ENCODE data around the gene LNX2.
A peak's percentile ranks its signal among the peaks of the same experiment; 100 is the strongest.

LNX2 gene

DNA sequence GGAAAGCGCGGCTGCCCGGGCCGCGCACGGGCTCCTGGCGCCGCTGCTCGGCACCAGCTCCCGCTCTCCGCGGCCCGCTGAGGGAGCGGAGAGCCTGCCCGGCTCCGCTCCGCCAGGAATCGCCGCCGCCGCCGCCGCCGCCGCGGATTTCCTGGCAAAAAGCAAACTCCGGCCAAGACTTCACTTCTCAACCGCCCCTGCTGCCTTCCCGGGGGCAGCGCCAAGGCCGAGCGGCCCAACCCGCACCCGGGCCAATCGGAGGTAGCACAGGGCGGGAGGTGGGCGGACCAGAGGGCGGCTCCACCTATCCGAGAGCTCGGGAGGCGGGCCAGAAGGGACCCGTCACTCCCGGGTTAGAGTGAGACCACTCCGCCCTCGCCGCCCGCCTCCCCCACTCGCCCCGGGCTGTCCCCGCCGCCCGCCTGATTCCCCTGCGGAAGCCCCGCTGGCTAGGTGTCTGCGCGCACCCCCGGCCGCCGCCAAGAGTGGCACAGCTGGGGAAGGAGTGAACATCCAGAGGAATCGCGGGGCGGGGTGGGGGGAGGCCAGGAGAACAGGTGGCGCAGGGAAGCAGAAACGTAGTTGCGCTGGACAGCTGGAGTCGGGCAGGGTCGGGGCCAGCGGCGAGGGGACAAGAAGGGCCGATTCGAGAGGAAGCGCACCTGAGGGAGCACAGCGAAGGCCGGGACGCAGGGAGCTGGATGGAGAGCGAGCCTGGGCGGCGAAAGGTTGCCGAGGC, at the start of gene LNX2:
Gene LNX2 (minus strand): TSS at position 153 of the 739 bp plus-strand sequence. CDS start 38,826 bp downstream, outside the sequence.
- DNase-seq (ENCODE audit: low spot score): peak; percentile 97

DNA sequence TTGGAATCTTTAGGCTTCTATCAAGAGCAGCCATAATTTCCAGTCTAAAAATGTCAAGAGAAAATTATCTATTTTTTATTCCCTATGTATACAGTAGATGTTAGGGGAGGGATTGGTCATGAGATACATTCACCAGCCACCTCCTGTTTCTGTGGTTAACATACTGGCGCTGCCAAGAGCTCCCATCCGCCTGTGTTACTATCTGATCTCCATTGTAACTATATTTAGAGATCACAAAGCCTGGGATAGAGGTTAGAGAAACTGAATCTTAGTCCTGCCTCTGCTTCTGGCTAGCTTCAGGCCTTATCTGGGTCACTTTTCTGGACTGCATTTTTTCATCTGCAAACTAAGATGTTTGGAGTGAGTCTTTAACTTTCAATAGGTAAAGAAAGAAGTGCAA, 47.6 kb upstream of the LNX2 start:
- DNase-seq (ENCODE audit: low spot score): no peak

DNA sequence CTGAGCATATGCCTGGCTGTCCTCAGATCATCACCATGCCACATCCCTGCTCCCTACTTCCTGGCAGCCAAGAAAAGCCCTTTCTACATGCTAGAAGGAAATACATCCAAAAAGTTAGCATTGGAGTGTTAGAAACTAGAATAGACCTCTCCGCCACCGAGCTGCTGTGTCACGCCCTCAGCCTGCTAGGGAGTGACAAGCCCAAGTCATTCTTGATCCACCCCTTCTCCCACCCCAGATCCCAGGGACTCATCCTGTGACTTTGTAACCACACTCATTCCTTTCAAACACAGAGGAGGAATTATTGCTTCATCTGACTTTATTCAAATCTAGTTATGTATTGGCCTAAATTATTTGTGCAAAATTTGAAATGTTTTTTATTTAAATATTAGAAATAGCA, 46.6 kb upstream of the LNX2 start:
- DNase-seq (ENCODE audit: low spot score): no peak

DNA sequence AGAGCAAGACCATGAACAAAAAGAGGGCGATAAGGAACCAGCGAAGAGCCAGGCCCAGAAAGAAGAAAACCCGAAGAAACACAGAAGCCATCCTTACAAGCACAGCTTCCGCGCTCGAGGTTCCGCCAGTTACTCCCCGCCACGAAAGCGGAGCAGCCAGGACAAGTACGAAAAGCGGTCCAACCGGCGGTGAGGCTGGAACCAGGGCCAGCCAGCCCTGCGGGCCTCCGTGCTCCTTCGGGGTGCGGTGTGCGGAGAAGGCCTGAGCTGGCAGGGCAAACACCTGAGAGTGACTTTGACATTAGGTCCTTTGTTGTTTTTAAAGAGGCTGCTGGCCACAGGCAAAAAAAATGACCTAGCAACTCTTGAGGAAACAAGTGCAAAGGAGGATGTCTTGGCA, 45.4 kb upstream of the LNX2 start:
- no peak for DNase-seq (ENCODE audit: low spot score)

DNA sequence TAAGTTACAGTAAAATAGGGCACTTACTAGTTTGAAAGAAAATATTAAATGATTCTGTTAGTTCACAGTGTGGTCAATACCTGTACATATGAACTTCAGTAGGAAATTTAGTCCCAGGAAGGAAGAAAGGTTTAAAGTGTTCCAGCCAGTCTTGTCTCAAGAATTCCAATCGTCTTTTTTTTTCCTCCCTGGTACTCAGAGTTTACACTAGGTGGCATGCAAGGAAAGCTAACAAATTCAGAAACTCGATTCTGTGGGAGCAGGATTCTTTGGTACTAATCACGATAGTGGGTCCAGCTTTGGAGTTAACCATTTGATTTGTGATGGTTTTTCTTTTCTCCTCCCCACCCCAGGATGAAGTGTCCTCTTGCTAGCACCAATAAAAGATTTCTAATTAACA, 45.0 kb upstream of the LNX2 start:
- no peak for DNase-seq (ENCODE audit: low spot score)

DNA sequence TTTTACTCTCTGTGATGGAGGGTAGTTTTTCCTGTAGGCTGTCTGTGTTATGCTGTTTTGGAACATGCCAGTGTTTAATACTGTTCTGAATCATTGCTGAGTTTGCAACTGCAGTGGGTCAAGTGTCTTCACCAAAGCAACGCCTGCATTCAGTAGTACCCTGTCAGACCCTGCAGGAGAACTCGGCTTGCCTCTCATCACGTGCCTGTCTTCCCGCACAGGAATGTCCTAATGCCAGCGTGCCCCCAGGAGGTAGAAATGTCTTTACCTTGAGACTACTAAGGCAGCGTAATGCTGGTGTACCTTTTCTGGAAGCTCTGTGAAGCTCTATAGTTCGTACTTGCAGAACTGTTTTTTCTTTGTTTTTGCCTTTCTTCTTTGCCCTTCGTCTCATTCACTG, 43.6 kb upstream of the LNX2 start:
- DNase-seq (ENCODE audit: low spot score): no peak

DNA sequence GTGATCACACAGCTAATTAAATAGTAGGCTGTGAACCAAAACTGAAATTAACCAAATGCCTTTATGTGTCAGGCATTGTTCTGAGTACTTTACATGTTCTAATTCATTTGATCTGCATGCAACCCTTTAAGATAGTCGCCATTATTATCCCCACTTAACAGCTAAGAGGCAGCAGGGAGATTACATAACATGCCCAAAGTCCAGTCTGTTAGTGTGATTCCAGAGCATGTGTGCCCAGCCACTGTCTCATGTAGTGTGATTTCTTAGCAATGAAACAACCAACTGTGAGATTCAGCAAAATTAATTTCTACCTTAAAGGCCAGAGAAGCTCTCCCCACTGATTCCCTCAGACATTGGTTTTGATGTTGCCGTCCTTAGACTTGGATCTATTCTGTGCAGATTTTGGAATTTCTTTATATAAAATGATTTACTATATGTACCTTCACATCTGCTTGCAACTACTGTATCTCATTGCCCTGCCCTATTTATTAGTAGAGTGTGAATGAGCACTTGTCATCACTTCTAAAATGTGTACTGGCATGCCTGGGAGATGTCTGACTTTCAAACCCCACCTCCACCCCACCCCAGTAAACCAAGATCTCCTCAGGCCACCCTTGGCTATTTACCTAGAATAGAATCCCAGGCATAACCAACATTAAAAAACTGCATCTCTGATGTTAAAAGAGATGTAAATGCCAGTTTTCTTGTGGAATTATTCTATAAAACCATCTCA, 42.6 kb upstream of the LNX2 start:
- DNase-seq (ENCODE audit: low spot score): no peak

DNA sequence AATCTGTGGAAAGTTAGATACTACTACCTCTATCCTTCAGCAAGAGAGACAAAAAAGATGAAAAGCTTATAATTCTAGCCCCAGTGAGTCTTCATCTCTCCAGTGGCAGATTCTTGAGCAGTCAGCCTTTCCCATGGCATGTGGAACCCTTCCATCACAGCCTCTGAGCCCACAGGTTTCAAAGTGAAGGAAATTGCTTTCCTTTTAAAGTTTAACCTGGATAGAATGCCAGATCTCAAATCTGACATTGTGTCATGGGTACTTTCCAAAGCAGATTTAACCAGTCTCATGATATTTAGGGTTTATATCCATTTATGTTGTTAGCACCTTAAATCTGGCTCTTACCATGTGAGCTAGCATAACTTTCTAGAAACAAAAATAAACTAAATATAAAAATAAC, 40.7 kb upstream of the LNX2 start:
- no peak for DNase-seq (ENCODE audit: low spot score)

DNA sequence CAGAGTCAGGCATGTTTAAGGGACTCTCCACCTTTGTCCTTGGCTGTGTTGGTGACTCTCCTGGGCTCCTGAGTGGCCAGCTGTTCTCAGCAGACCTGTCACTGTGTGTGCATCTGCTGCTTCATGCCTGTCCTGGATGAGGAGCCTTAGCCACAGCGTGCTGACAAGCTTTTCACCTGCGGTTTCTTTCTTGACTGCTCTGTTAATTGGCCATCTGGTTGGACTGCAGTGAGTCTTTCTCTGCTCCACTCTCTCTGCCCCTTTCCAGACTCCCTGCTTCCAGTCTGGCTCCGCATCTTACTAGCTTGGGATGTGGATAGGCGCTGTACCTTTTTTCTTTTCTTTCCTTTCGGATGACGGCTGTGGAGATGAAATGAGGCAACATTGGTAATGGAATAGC, 40.2 kb upstream of the LNX2 start:
- DNase-seq (ENCODE audit: low spot score): no peak

DNA sequence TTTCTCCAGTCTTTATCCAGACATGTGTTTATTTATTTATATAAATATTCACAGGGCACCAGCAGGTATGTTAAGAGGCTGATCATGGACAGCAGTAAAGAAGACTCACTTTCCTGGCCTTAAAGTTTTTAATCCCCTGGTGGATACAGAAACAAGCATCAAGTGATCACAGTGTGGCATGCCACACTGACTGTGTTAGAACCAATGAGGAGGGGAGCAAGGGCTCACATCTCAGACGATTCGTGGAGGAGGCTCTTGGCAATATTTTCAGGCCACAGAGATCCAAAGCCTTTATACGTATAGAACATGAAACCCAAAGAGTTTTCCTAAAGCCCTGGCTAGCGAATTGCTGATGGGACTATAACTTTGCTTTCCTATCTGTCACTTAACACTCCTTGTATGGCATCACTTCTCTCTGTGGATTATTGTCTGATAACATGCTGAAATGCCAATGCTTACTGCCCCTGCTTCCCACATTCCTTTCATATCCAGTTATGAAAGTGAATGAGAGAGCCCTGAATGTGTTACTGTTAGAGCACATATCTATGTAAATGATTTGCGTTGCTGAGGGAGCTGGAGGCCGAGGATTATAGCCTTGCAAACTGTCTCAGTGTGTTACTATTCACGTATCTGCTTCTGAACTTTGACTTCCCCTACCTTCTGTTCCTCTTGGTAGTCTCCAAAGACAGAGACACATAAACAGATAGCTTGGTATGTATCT, 39.0 kb upstream of the LNX2 start:
- no peak for DNase-seq (ENCODE audit: low spot score)

DNA sequence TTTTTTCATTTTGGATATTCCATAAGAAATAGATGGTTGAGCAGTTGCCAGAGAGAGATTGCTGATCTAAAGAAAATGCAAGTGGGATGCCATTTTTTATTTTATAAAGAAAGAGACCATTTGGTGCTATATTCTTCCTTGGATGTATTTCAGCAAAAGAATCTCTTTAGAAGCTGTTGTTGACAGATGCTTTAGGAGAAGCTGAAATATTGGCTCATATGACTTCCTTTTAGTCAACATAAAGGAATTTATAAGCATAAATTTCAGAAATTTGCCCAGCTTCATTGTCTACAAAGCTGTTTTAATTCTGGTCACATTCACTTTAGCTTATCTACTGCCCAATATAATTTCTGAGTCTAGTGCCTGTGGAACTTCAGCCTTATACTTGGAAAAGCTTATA, 38.2 kb upstream of the LNX2 start:
- no peak for DNase-seq (ENCODE audit: low spot score)

DNA sequence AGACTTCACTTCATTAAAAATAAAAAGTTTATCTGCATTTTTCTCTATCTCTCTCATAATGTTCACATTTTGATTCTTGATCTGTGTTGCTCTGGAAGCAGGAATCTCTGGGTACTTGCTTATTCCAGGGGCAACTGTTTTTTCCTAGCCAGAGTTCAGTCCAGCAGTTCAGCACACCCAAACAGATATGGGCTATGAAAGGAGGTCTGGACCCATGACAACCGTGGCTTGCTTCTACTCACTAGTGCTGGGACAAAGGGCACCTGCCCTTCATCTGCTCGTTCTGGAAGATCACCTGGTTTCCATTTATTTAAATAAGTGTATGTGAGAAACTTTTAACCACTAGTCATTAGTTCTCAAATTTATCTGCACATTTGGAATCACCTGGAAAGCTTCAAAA, 37.4 kb upstream of the LNX2 start:
- DNase-seq (ENCODE audit: low spot score): no peak

DNA sequence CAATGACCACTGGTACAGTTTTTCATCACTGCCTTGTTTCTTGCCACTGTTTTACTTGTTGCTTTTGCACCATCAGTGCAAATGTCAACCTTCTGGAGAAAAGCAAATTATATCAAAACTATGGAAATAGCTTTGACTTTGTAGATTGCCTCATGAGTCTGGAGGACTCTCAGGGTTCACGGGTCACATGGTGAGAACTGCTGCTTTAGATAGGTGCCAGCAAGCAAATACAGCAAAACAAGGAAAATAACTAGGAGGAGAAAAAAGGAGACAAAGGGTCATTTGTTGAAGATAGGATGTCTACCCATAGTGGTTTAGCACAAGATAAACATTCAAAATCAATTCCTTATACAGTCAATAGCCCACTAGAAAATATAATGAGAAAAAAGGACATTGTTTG, 34.5 kb upstream of the LNX2 start:
- no peak for DNase-seq (ENCODE audit: low spot score)

DNA sequence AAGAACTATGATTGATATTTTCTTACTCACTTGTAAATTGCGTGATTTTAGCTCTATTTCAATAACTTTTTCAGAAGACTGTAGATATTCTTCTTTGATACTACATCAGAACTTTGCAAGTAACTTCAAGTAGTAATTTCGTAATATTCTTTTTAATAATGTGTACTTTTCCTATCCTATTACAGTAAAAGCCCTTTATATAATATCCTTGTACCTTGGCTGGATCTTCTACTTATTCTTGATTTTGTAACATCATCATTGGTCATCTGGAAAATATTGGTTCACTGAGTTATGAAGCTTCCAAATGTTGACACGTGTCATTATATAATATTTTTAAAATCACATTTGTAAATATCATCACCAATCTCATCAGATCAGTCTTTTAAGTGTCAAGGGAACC, 33.7 kb upstream of the LNX2 start:
- DNase-seq (ENCODE audit: low spot score): no peak

DNA sequence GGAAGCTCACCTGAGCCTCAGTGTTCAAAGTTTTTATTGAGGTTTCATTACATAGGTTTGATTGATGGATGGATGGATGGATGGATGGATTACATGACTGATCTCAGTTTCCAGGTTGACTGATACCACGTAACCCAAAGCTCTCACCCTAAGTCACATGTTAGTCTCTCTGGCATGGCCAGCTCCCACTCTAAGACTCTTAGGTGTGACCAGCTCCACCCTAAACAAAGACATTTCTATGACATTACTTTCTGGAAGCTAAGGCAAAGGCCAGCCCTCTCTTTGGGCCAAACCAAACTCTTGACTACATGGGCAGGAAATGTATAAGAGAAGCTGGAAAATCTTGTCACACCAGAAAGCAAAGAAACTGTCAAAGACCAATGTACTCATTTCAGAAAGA, 30.0 kb upstream of the LNX2 start:
- DNase-seq (ENCODE audit: low spot score): no peak

DNA sequence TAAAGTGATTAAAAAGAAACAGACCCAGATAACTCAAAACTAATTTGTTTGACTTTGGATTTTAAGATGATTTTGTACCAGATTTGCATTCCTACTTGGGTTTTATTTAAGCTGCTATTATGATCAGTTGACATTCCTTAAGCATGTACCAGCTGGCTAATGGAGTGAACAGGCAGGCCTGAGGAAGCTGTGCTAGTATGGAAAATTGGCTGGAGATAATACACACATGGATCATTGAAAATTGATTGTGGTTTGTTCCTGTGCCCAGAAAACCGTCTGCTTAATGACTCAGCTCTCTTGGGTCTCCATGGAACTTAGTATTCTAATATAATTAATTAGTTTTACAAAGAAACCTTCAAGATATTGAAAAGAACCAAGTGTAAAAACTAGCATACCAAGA, 24.0 kb upstream of the LNX2 start:
- no peak for DNase-seq (ENCODE audit: low spot score)

DNA sequence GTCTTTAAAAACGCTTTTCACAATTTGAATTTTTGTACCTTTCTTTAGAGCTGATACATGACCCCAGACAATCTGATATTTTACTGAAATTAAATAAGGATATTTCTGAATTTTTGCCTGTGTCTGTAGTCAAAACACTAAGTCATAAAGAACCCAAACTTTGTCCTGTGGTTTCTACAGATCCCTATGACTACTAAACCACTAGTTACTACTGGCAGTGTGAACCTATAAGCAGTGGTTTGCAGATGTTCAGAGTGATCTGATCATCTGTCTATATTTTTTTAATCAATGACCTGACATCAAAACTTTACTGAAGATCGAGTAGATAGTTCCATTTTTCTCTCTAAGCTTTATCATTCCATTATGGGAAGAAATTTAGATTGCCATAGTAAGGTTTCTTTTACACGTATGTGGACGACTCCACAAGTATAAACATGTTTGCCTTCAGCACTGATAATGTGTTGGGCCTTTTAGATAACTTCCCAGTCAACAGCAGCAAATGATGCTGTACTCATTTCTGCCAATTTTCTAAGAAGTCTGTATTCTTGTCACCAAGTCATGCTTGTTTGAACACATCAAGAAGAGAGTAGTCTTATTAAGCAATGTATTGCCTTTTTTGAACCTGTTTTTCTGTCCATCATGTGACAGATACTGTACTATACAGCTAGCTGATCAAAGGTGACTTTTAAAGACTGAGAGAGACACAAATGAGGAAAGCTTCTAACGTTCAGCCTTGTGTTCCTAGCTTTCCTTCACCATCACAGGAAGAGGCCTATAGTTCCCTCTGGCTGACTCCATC, 23.2 kb upstream of the LNX2 start:
- DNase-seq (ENCODE audit: low spot score): no peak

DNA sequence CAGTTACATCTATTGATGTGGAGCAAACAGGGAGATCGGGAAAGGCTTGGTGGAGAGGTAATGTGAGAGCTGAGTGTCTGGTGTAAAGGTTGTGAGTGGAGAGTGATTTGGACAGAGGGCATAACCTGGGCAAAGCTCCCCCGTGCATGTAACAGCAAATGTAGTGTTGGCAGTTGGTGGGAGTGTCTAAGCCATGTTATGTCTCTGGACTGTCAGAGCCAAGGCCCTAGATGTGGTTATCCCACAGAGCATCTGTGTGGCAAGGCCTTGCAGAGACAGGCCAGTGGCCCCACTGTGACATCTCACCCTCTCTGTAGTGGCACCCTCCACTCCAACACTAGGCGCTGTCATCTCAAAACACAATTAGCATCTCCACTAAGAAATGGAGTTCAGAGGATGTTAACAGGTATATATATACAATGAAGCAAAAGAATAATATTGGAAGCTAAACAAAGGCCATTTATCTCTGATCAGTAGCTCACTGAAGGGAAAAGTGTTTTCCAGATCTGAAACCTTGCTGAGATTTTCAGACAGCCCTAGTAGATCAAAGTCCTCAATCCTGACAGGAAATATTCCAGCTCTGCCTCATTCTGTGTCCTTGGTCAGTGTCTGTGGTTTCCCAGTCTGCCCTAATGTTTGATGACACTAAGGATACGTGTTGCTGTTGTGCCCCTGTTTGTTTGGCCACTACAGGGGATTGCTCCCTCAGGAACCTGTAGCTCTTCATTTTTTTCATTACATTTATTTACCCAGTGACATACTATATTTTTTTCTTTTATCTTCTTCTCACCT, 21.6 kb upstream of the LNX2 start:
- DNase-seq (ENCODE audit: low spot score): no peak

DNA sequence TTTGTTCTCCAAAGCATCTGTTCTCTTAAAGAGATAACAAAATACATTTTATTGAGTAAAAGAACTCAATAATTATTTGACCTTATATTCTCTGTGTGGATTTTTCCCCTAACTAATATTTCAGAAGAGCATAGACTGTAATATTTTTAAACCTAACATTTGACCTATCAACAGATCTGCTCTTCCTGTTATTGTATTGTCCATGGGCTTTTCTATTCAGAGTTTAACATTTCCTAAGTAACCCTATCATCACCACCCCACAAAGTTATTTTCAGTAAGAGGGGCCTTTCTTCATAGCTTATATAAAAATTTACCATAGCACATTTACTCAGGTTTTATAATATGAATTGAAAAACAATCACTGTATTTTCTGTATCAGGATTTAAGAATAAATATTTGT, 18.9 kb upstream of the LNX2 start:
- DNase-seq (ENCODE audit: low spot score): no peak

DNA sequence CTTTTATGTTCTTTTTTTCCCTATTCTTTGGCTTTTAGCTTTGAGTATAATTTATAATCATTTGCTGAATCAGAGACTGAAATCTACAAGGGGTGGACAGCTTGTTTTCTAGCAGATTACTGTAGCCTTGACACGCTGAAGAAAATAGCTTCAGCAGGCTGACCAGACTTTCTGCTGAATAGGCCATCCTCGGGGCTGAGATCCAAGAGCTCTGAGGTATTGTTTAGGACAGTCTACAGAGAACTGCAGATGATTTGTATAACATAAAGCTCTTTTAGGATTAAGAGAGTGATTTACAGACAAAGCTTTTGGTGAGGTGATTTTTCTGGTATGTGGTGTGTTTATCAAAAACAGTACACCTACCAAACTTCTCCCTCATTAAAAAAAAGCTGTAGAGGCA, 18.2 kb upstream of the LNX2 start:
- DNase-seq (ENCODE audit: low spot score): no peak

DNA sequence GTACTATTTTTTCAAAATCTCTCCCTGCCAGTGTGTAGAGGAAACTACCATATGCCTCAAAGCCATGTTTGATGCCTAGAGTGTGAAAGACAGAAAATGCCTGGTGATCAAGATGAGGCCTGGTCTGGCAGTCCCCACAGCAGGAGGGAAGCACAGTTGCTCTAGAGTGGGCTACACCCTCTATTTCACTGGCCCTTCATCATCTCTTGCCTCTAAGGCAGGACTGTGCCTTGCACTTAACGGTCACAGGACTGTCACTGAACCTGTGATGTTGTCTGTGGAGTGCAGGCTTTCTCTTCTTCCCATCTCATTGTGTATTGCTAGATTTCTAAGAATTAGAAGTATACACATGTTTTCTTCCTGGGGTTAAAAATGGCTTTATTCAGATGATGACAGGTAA, 17.7 kb upstream of the LNX2 start:
- no peak for DNase-seq (ENCODE audit: low spot score)

DNA sequence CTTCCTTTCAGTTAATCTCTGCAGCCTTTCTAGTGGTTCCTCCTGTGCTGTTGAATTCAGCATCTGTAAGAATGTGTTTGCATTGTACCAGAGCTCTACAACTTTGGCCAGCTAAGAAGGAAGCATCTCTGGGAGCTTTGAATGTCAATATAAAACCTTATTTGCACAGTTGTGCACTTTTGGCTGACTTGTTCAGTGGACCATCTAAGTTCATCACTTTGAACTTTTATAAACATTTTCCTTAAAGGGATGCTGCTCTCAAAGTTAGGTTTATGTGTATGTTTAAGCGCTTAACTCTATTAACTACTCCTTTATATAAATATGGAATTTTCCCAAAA, 16.9 kb upstream of the LNX2 start:
- no peak for DNase-seq (ENCODE audit: low spot score)
